HG03469 (cell line): ENCODE results near the gene LARP4B.

Experiments used
- ATAC-seq: cut with Tn5 transposase; IDR thresholded peaks from one replicate; pipeline ENCODE4 v1.9.1; 2021; ENCODE audit warnings: mild to moderate bottlenecking, moderate library complexity, moderate number of reproducible peaks; ENCODE audit not compliant: unreplicated experiment

LARP4B gene

DNA sequence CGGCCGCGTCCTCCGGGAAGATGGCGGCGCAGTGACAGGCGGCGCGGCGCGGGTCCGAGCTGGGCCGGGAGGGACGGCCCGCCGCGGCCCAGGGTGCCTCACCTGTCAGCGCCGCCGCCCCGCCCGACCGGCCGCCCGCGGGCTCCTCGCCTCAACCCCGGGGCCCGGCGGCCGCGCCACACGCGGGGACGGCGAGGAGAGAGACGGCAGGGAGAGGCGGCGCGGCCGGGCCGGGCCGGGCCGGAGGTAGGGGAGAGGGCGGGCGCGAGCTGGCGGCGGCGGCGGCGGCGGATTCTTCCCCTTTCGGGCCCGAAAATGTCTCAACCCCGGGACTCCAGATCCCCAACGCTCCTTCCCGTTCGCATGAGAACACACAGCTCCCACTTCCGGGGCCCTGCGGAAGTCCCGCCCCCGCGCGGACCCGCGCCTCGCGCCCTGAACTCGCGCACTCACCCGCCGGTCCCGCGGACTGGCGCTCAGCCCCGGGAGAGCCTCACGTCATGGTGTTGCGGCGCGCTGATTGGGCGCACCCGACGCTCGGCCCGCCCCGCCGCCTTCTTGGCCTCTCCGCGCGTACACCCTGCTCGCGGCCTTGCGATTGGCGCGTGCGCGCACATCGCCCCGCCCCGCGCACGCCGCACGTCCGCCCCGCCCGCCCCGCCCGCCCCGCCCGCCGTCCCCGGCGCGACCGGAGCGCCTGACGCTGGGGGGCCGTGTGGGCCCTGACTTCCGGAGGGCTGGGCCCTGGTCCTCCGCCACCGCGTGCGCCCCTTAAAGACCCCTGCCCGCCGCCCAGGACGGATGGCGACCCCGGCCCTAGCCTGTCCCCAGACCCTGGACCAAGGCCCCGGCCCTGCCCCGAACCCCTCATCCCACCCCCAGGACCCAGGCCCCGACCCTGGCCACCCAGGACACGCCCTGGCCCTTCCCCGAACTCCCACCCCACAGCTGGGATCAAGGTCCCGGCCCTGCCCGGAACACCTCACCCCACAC, at the start of gene LARP4B:
Gene LARP4B, minus strand, starts transcription at position 380 of the 993 bp plus-strand sequence. CDS start 45,984 bp downstream, outside the sequence.
- peak; percentile 92 for ATAC-seq

DNA sequence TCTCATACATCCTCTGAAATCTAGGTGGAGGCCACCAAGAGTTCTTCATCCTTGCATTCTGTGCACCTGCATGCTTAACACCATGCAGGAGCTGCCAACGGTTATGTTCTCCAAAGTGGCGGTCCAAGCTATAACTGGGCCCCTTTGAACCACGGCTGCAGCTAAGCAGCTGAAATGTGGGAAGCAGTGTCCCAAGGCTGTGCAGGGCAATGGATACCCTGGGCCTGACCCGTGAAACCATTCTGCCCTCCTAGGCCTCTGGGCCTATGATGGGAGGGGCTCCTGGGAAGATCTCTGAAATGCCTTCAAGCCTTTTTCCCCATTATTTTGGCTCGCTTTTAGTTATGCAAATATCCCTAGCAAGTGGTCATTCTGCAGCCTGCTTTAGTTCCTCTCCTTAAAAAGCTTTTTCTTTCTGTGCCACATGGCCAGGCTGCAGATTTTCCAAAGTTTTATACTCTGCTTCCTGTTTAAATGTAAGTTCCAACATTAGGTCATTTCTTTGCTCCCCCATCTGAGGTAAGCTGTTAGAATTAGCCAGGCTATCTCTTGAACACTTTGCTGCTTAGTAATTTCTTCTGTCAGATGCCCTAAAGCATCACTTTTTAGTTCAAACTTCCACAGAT, 49.1 kb upstream of the LARP4B start:
- ATAC-seq, result no peak

GRCh38 chr10:978826-979421, 47.4 kb upstream of the LARP4B start:
- no peak for ATAC-seq

DNA sequence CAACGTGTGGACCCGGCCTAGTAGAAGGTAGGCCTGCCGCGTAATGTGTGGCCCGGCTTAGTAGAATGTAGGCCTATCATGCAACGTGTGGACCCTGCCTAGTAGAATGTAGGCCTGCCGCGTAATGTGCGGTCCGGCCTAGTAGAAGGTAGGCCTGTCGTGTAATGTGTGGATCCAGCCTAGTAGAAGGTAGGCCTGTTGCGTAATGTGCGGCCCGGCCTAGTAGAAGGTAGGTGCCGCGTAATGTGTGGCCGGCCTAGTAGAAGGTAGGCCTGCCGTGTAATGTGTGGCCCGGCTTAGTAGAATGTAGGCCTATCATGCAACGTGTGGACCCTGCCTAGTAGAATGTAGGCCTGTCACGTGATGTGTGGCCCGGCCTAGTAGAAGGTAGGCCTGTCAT, 44.8 kb upstream of the LARP4B start:
- ATAC-seq, result no peak

DNA sequence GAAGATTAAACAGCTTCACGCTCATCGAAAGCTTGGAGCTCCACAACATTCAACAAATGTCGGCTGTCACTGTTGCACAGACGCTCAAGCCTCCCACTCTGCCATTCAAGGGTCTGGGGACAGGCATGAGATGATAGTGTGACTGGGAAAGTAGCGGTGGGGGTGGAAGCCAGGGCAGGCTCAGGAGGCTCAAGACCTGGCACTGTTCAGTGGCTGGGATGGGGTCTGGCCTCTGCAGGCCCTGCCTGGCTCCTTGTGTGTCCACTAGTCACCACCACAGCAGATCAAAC, 43.2 kb upstream of the LARP4B start:
- ATAC-seq, result no peak

DNA sequence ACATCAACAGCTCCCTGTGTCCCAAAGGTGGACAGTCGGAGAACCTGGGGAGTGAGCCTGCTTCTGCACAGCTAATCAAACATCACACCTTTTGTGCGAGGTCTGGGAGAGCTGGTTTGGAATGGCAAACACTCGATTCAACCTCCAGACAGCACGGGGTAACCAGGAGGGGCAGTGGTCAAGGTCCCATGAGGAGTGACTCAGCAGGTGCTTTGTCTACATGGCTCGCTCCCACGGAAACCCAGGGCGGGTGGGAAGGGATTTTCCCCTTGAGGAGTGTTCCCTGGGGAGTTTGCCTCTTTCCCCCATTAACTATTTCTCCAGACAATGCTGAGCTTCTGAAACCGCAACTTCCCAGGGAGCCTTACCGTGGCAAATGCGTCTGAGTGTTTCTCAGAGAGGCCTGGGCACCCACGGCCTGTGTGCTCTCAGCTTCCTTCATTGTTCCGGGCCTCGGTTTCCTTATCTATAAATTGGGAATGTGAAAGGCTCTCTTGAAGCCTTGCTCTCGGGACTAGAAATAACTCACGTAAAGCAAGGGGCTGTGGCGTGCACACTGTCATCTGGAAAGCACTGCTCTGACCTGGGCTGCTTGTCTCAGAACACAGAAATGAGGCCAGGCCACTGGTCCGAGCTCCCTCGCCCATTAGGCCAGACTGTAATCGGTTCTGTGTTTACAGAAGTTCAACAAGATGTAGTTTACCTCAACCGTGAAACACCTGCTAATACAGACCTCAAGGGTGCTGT, 42.7 kb upstream of the LARP4B start:
- no peak for ATAC-seq

- no peak for ATAC-seq
Measured at GRCh38 chr10:972763-973162, 41.3 kb upstream of the LARP4B start.

DNA sequence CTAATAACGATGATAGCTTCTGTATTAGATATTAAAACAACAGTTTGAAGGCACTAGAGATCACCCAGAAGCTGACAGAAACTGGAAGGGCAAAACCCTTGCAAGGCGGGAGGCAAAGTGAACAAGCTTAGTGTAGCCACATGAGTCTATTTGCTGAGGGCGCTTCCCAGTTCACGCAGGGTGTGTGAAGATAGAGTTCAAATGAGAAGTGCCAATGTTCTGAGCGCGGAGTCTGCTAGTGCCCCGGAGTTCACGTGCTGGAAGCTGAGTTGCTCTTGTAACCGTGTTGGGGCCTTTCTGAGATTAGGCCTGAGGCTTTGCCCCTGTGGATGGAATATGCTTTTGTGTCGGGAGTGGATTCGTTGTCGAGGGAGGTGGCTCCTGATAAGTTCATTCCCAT, 40.1 kb upstream of the LARP4B start:
- no peak for ATAC-seq

GRCh38 chr10:971150-971542, 39.6 kb upstream of the LARP4B start:
- no peak for ATAC-seq

- no peak for ATAC-seq
Measured at GRCh38 chr10:970311-971149, 39.0 kb upstream of the LARP4B start.

DNA sequence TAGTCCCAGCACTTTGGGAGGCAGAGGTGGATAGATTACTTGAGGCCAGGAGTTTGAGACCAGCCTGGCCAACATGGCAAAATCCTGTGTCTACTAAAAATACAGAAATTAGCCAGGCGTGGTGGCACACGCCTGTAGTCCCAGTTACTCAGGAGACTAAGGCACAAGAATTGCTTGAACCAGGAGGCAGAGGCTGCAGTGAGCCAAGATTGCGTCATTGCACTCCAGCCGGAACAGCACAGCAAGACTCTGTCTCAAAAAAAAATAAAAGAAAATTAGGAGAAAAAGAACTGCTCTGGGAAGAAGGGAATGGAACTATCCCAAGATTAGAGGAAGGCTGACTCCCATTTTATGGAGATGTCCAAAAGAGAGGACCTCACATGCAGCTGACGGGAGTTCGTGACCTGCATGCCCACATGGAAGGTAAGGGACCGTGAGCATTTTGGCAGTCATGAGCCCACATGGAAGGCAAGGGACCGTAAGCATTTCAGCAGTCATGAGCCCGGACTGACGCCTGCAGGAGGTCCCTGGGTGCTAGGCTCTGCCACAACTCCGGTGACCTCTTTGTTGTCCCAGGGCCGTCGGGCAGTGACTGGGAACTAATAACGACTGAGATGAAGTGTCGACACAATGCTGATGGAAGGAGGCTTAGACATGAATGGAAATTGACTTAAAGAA, 38.1 kb upstream of the LARP4B start:
- no peak for ATAC-seq

GRCh38 chr10:968546-969199, 37.2 kb upstream of the LARP4B start:
- ATAC-seq, result no peak

DNA sequence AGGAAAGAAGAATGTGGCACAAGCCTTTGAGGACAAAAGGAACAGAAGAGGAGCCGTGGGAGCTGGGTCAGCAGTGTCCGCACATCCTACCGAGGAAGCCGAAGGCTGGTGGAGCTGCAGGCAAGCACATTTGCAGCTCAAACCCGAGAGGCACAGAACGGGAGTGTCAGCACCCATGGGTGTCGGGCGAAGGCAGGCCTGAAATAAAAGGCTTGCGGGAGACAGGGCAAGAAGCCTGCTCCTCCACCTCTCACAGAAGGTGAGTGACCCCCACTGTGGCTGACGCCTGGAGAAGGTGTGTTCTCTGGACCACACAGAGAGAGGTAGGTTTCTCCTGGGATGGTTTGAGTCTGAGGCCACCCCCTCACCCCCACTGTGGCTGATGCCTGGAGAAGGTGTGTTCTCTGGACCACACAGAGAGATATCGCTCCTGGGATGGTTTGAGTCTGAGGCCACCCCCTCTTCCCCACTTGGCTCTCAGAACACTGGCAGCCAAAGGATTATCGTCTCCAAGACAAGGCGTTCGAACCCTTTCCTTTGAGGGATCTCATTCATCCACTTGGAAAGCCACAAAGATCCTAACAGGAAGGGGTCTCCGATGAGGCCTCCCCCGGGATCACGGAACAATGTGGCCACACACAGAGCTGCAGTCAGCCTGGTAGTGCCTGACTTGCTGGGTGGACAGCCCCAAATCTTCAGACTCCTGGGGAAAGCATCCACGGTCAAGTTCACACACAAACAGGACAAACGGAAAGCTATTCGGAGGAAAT, 35.1 kb upstream of the LARP4B start:
- no peak for ATAC-seq

GRCh38 chr10:964988-965417, 33.5 kb upstream of the LARP4B start:
- no peak for ATAC-seq

DNA sequence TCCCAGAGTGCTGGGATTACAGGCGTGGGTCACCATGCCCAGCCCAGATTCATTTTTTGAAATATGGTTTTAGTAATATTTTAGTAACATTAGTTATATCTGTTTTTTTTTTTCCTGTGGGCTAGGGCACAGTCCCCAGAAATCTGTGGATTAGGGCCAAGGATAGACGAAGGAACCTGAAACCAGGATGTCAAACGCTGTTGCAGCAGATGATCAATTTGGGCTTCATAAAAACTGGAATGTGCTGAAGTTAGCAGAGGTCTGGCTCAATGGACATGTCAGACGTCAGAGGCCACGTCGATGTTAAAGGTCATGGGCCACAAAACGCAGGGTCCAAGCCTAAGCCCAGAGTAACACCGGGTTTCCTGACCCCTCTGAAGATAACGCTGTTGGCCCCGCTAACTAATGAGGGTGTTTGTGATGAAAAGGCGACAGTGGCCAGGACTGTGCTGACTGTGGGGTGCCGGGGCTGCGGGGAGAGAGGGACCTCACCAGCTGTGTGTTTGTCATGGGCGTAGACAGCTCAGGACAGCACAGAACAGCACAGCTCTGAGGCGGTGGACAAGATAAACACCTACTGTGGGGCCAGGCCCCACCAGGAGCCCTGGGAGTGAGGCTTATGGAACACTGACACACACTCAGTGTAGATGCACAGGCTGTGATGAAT, 32.9 kb upstream of the LARP4B start:
- no peak for ATAC-seq

DNA sequence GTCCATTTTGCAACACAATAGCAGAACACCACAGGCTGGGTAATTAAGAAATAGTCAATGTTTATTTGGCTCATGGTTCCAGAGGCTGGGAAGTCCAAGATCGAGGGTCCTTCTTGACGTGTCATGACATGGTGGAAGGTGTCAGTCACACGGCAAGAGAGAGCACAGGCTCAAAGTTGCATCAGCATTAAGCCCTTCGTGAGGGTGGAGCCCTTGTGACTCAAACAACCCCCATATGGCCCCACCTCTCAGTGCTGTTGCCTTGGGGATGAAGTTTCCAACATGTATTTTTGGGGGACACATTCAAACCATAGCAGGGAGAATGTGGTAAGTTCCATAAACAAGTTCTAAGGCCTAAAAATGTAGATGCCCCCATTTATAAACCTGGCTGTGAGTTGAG, 32.1 kb upstream of the LARP4B start:
- ATAC-seq, result no peak

- ATAC-seq, result no peak
Measured at GRCh38 chr10:963186-963585, 31.7 kb upstream of the LARP4B start.

- no peak for ATAC-seq
Measured at GRCh38 chr10:962342-962741, 30.8 kb upstream of the LARP4B start.
